Colon (tissue), 2 donors: Measurements from ENCODE around the gene SEC14L5.
"Not testable (repeated sequence)": the region's sequence is repeated elsewhere in the genome, so short reads cannot be mapped to it uniquely, and the experiment has no call there.

Experiments
- FAIRE-seq: peaks from 2 replicates; lab custom pipeline; 2012; peaks lifted over from hg19 to GRCh38; lab: Jason Lieb, UNC
- donor health status: control.
- donor health status: control.

Gene SEC14L5

DNA sequence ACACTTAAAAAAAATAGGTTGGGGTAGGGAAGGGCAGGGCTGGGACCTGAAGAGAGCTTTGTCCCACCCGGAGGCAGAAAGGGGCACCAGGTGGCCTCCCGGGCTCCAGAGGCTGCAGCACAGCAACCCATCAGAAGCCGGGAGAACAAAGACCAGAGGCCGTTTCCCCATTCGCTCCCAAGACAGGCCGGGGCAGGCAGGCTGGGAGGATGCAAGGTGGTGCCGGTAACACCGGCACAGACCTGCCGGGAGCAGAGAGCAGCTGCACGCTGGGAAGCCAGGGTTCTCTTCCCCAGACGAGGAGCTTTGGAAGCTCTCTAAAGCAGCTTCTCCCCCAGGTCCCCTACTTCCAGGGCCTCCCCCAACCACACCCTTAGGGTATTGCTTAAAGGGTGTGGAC is 26.7 kb upstream of the SEC14L5 start:
- no peak for FAIRE-seq

DNA sequence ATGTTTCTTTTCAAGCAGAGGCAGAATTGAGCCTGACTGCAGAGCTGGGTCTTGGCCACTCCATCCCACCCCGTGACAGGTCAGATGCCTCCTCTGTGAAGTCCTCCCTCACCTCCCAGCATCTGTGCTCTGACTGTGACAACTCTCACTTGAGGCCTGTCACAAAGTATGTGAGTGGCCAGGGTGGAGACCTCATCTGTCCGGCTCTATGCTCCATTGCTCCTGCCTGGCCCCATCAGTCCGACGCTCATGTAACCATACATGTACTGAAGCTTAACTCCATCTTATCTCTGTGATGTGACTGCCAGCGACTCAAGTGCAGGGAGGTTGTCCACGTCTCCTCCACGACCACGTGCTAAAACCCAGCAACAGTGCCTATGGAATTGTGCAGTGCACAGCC is 24.7 kb upstream of the SEC14L5 start:
- FAIRE-seq: no peak

DNA sequence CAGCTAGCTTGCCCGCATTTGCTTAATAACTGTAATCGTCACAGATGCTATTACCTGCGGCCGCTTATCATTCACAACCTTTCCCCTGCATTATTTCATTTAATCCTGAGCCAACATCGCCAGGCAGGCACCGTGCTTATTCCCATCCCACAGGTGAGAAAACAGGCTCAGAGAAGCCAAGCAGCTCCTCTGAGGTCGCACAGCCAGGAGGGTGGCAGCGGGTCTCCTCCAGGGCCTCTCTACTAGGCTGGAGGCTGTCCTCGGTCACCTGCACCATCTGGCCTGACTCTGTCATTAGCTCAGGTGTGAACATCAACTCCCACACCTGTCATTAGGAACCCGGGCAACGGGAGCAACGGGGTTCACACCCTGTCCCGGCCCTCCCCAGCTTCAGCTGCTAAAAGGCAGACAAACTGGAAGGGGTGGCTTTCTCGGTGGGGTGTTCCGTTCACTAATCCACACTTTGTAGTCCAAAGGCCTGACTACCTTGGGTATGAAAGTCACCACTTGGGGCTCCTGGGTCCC is 24.2 kb upstream of the SEC14L5 start:
- FAIRE-seq: no peak

DNA sequence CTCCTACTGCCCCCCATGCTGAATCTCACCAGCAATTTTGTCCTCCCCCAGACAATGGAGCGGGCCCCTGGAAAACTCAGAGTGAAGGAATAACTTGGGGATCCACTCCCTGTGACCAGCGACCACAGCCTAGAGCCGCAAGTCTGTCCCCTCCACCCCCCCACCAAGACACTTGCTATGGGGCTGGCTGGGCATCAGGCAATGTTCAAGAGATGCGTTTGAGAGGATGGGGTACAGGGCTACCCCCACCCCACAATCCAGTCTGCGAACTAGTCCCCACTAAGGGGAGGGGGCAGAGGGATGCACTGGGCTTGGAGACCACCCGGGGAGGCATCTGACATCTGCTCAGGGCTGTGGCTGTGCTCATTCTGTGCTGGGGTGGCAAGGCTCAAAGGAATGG is 23.5 kb upstream of the SEC14L5 start:
- FAIRE-seq: no peak

DNA sequence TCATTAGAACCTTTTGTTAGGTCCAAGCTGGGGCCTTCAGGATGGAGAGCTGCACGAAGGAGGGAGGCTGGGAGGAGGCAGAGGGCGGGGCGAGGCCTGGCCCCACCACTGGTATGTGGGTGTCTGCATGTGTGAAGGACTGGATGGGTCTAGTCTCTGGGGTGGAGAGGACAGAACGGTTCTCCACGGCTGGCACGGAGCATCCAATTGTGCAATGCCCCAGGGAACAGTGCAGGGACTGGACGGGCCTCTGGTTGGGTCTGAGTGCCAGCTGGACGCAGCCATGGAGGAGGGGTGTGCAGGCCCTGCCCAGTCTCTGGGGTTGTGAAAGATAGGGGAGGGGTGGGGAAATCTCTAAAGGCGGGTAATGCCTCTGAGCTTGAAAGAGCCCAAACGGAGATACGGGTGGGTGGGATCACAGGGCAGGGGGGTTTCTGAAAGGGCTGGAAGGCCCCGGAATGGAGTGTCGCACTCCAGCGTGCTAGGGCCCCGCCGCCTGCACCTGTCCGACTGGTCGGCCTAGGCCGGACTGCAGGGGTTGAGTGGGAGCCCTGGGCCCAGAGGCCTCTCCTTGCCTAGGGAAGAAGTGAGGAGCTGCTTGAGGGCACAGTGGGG is 22.8 kb upstream of the SEC14L5 start:
- FAIRE-seq: no peak

DNA sequence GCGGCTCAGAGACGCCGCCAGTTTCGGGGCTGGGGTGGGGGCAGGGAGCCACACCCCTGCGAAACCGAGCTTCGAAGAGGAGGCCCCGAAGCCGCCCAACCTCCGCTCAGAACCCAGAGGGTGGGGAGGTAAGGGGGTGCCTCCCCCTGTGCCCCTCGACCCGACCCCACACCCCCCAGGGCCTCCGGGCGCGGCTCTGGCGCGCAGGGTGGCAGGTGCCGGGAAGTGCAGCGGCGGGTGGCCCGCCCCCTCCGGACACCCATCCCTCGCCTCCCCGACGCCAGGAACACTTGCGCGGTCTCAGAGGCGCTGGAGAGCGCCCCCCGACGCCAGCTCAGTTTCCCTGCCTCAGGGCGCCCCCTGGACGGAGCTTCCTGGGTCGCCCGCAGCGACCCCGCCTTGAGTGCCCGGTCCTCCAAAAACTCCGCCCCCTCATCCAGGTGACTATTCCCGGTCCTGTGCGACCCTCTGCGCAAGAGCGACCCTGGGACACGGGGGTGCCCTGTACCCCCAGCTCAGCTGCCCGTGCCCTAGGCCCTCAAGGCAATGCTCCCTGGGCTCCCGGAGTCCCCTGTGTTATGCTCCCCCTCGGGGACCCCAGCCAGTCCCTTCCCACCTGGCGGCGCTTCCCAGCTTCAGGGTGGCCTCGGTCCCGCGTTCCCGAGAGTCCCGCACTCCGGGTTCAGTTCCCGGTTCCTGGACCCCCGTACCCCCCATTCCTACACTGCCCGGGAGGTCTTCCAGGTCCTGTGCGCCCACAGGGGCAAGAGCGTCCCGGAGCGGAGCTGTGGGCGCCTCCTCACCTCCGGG is 21.7 kb upstream of the SEC14L5 start:
- no peak for FAIRE-seq

DNA sequence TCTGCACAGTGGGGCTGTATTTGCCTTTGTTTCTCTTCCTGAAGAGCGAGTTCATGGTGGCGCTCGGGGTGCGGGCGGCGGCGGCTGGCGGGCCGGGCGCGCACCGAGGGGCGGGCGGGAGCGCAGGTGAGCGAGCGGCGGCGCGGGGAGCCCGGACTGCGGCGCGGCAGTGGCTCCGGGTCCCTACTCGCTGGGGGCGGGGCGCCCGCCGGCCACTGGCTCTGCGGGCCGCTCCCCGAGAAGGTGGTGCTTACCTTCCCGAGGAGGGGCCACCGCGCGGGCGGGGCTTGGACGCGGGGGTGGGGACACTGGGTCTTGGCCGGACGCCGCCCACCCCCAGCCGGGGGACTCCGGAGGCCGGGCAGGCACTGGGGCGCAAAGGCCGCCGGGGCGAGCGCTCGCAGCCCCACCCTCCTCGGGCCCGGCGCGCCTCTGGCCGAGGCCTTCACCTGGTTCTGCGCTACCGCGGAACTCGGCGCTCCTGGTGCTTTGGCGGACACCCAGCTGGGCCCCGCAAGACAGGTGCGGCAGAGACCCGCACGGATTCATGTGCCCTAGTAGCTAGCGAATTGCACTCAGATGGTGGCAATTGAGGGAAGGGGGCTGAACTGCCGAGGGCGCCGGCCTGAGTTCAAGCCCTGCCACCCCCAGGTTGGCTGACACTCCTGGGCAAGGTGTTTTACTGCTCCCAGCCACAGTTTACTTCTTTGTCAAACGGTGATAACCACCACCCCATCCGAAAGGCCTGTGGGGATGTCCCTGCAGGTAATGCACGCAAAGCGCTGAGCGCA is 20.9 kb upstream of the SEC14L5 start, which contains the start of gene PPL:
PPL (minus strand) TSS at position 158 of the 791 bp plus-strand sequence; CDS start at position 55, 103 bp downstream.
- no peak for FAIRE-seq

DNA sequence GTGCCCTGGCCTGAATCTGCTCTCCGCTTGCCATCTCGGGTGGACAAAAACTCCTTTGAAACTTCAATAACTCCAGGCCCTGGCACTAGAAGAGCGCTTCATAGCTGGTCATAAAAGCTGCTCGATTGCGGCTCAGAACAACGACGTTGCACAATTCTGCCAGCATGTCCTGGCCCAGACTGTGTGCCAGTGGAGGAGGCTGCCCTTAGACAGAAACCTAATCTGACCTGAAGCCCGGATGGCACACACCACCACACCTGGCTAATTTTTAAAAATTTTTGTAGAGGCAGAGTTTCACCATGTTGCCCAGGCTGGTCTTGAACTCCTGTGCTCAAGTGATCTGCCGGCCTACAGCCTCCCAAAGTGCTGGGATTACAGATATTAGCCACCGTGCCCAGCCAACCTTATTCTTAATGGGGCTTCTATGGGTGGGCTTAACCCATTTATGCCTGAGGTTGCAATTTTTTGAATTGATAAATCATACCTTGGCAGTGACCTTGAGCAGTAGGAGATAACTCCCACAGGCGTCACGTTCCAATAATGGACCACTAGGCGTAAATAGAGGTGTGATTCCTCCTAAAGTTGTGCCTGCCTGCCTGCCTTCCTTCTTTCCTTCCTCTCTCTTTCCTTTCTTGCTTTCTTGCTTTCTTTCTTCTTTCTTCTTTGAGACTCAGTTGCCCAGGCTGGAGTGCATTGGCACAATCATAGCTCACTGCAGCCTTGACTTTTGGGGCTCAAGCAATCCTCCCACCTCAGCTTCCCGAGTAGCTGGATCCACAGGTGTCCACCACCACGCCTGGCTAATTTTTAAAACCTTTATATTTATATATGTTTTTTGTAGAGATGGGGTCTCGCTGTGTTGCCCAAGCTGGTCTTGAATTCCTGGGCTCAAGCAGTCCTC is 20.1 kb upstream of the SEC14L5 start:
- FAIRE-seq: no peak

DNA sequence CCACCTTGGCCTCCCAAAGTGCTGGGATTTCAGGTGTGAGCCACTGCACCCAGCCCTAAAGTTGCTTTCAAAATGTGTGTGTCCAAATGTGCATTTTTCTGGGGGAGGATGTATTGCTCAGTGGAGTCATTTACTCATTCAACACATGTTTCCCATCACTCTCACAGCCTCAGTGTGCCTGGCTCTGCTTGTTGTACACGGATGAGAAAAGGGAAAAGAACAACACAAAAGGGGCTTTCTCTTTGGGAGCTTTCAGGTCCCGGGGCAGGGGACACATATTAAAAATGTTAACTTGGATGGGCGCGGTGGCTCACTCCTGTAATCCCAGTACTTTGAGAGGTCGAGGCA is 19.5 kb upstream of the SEC14L5 start:
- FAIRE-seq: no peak

DNA sequence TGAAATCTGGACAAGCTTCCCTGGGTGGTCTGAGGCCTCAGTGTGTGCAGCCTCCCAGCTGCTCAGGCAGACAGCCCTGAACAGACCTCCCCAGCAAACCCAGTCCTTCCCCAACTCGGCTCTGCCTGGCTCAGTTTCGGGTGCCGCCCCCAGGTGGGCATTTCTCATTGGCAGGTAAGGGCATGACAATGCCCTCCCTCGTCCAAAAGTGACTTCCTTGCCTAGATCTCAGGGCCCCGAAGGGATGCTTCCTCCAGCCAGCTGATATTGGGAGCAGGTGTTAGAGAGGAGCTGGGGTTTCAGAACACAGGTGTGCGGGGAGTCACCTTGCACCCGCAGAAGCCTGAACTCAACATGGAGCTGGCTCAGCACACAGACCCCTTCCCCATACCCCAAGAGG is 17.4 kb upstream of the SEC14L5 start:
- FAIRE-seq: no peak

DNA sequence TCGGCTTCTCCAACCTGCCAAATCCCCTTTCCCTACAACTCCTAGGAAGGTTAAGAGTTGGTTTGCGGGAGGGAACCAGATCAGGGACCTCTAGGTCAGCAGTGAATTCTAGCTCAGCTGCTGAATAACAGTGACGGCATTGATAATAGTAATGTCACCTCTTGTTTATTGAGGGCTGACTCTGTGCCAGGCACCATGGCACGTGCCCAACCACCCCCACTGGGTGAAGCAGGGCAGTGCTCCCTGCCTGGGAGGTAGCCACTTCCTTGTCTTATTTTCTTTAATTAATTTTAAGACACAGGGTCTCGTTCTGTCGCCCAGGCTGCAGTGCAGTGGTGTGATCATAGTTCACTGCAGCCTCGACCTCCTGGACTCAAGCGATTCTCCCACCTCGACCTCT is 15.6 kb upstream of the SEC14L5 start:
- no peak for FAIRE-seq

DNA sequence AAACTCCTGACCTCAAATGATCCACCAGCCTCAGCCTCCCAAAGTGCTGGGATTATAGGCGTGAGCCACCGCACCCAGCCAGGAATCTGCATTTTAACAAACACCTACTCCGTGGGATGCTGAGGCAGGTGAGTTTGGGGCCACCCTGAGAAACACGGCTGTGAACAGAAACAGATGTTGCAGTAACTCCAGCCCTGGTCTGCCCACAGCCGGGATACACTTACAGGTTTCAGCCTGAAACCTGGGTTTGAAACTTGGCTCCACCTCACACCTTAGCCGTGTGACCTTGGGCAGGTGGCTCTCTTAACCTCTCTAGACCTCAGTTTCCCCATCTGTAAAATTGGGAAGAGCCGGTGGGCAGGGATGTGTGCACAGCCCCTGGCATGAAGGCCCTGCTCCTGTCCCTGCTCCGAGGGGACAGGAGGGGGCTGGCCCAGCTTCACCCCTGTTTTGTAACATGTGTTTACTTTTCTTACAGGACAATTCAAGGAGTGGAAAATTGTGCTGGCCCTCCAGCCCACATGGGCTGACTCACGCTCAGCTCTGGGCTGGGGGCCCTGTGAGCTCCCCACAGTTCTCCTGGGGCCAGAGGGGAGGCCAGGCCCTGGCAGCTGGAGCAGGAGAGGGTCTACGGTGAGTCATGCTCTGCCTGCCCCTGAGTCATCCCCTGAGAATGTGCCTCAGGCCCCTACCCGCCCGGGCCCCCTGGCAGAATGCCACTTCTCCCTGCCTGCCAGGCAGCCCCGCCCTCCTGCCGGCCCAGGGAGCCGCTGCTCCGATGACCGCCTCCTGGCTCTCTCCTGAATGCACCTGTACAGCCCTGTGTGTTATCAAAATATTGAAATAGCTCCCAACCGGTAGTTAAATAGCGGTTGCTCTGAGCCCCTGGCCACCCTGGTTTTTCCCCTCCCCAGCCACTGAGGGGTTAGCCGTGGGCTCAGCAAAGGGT is 13.5 kb upstream of the SEC14L5 start:
- no peak for FAIRE-seq

DNA sequence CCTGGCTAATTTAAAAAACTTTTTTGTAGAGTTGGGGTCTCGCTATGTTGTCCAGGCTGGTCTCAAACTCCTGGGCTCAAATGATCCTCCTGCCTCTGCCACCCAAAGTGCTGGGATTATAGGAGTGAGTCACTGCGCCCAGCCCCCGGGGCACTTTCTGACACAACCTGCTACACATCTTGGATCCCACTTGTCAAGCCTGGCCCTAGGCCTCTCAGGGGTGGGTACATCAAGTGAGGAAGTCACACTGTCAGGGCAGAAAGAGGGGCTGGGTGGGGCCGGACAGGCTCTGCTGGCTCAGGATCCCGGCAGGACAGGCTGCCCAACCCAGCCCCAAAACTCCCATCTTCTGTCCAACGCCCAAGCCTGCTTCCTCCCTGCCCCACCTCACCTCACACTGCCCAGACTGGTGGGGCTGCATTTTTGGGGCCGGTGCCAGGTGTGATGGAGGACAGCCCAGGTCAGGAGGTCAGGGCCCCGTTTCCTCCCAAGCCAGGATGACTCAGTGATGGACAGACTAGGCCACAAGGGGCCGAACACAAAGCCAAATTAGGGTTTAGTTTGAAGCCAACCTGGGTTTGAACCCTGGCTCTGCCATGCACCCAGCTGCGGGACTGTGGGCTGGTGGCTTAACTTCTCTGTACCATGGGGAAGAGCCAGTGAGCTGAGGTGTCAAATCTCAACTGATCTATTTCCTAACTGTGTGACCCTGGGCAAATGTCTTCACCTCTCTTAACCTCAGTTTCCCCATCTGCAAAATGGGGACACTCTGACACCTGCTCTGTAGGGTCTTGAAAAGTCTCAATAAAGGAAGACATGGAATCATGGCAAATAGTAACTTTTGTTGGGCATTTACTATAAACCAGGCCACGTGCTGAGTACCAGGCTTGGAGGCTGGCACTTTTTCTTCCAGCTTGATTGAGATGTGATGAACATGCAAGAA is 12.3 kb upstream of the SEC14L5 start:
- no peak for FAIRE-seq

DNA sequence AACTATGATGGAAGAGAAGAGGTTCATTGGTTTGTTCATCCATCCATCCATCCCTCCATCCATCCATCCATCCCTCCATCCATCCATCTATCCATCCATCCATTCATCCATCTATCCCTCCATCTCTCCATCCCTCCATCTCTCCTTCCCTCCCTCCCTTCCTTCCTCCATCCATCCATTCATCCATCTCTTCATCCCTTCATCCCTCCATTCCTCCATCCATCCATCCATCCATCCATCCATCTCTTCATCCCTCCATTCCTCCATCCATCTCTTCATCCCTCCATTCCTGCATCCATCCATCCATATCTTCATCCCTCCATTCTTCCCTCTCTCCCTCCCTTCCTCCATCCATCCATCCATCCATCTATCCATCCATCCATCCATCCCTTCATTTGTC is 11.2 kb upstream of the SEC14L5 start:
- no peak for FAIRE-seq

DNA sequence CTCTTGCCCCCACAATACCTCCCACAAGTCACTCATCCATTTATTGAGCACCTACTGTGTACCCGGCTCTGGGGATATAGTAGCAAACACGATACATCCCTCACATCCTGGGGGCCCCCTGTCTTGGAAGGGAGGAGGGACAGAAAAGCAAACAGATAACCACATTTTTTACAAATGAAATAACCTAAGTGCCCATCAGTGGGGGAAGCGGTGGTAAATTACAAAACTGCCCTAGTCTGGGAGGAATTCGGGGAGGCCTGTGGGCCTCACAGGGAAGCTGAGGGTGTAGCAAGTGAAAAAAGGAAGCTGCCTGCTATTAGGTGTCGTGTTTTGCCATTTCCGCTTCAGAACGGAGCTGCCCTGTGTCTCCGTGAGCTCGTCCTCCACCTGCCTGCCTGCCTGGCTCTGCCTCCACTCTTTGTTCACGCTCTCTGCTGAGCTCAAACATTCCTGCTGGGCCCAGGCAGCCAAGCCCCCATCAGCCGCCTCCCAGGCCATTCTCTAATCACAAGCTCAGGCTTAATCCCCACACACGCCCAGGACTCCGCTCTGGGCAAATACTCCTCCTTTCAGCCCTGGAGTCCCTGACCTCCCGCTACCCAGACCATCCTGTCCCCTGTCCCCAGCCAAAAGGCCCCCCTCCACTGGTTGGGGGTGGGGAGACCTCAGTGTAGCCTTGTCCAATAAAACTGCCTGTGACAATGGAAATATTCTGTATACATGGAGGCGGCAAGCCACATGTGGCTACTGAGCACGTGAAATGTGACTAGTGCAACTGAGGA is 10.2 kb upstream of the SEC14L5 start:
- FAIRE-seq: no peak

DNA sequence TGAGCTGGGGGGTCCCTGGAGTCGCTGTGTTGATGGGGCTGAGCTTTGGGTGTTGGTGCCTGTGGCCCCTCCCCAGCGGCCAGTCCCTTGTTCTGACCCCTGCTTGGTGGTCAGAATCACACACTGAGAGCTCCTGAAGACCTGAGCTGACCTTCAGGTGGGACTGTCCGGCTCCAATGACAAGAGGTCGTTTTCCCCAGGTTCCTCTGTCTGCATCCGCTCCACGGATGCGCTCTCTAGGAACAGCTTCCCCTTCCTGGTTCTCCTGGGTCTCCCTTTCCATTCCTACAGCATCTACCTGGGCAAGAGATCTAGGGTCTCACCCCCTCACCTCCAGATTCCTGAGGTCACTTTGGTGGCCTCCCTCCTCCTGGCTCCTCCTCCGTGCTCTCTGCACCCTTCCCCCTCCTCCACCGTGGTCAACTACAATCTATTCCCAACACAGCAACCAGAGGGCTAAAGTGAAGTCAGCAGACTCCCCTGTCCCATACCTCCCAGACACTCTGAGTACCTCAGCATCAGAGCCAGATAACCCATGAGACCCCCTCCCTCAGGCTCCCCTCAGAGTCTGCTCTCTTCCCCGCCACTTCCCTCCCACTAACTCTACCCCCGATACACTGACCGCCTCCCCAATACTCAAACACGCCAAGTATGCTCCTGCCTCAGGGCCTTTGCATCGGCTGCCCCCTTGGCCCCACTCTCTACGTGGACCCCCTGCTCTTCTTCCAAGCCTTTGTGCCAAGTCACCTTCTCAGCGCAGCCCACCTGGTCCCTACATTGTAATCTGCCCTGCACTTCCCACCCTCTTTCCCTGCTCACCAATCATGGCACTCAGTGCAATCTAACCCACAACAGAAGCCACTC is 9.0 kb upstream of the SEC14L5 start:
- FAIRE-seq: no peak

DNA sequence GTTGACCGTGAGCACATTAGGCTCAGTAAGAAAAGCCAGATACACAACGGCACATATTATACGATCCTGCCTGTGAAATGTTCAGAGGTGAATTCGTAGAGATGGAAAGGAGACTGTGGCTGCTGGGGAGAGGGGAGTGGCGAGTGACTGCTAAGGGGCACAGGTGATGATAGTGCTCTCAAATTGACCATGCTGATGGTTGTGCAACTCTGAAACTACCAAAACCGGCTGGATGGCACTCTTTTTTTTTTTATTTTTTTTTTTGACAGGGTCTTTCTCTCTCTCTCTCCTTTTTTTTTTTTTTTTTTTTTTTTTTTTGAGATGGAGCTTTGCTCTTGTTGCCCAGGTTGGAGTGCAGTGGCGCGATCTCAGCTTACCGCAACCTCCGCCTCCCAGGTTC is 8.1 kb upstream of the SEC14L5 start:
- FAIRE-seq: no peak

DNA sequence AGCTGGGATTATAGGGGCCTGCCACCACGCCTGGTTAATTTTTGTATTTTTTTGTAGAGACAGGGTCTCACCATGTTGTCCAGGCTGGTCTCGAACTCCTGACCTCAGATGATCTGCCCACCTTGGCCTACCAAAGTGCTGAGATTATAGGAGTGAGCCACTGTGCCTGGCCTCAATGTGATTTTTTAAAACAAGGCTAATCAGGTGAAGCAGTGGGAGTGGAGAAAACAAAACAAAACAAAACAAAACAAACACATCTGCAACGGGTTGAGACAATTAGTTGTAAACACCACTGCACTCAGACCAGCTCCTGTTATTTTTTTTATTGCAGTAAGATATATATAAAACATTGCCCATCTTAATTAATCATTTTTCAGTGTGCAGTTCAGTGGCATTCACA is 6.5 kb upstream of the SEC14L5 start:
- not testable (repeated sequence) for FAIRE-seq
